Activated B cell treated with CpG ODN at 0.5 μM for 24 hours (primary cell): ENCODE measurements around the gene NHLRC2. TPM values are rescaled to one million over a fixed set of nuclear protein-coding genes. Genes with fewer than 3 reads are reported as not detected.

Experiments used
- ATAC-seq: fragments of 200-7000 bp; cut with Tn5 transposase; one replicate; pipeline ENCODE4 v1.10.0; 2021; ENCODE audit warnings: low read depth, mild to moderate bottlenecking, moderate library complexity
- CTCF ChIA-PET: fragments of 350-600 bp; sonication (Branson Sonifier 250); formaldehyde crosslinking; loops from one replicate; lab custom pipeline; 2021; ENCODE audit warnings: antibody characterized with exemption; lab: Charles Lee
- POLR2A ChIA-PET: fragments of 350-600 bp; sonication (Branson Sonifier 250); formaldehyde crosslinking; loops from one replicate; lab custom pipeline; 2021; ENCODE audit warnings: antibody characterized with exemption; lab: Charles Lee
- DNase-seq: peaks from one replicate; pipeline ENCODE4 v3.0.0; 2022
- H3K27ac Mint-ChIP-seq: one replicate; pipeline ENCODE4 v1.8.0; 2020; ENCODE audit warnings: mixed read lengths
- H3K27me3 Mint-ChIP-seq: one replicate; pipeline ENCODE4 v1.8.0; 2021; ENCODE audit warnings: mixed read lengths
- H3K36me3 Mint-ChIP-seq: one replicate; pipeline ENCODE4 v1.8.0; 2021; ENCODE audit warnings: low read depth, mixed read lengths
- H3K4me1 Mint-ChIP-seq: one replicate; pipeline ENCODE4 v1.8.0; 2021; ENCODE audit warnings: mixed read lengths
- H3K4me3 Mint-ChIP-seq: one replicate; pipeline ENCODE4 v1.8.0; 2020; ENCODE audit warnings: mild to moderate bottlenecking, mixed read lengths
- H3K9me3 Mint-ChIP-seq: one replicate; pipeline ENCODE4 v1.8.0; 2020; ENCODE audit warnings: mixed read lengths
- CTCF ChIP-seq: fragments of 200-600 bp; IDR thresholded peaks from one replicate; pipeline ENCODE4 v1.8.0; 2022; ENCODE audit warnings: antibody characterized with exemption, mild to moderate bottlenecking
- intact Hi-C: fragments of 100-400 bp; cut with micrococcal nuclease; formaldehyde crosslinking; loops from one replicate; pipeline ENCODE4 v1.15.1; 2024
- total RNA-seq: library from RNA; stranded (reverse); gene quantifications from 2 replicates; pipeline ENCODE4 v1.2.3, GENCODE V29; 2022

Gene NHLRC2
- total RNA-seq, 1 donor from 2014 or later = 43.9 TPM

- intact Hi-C loops = loop anchor here (5.0 kb wide), 1 partner anchor 182 kb away; no protein-coding TSS in a partner anchor
These were observed 65.7 kb downstream of the NHLRC2 start for GRCh38 chr10:113920114-113920513.

GRCh38 chr10:113920875-113921274 is 66.4 kb downstream of the NHLRC2 start:
- no peak overlapping the region for H3K4me3 Mint-ChIP-seq
- peaks cover 11% of the 10 kb centered on the region for H3K9me3 Mint-ChIP-seq
- H3K36me3 Mint-ChIP-seq = peaks cover 5% of the 10 kb centered on the region
- peaks cover 5% of the 10 kb centered on the region for H3K27me3 Mint-ChIP-seq
- ChIA-PET CTCF (no interaction called here), POLR2A (no interaction called here)
- H3K27ac Mint-ChIP-seq = no peak overlapping the region
- no peak for ATAC-seq
- no peak for TF ChIP-seq CTCF
- intact Hi-C loops = loop anchor here (5.0 kb wide), 1 partner anchor 181 kb away; no protein-coding TSS in a partner anchor
- no peaks in the 10 kb centered on the region for H3K4me1 Mint-ChIP-seq
- DNase-seq = no peak

More at GRCh38 chr10:113920114-113920513, 65.7 kb downstream of the NHLRC2 start:
- TF ChIP-seq CTCF = no peak
- Mint-ChIP-seq H3K36me3 (peaks cover 5% of the 10 kb centered on the region), H3K4me1 (no peaks in the 10 kb centered on the region), H3K27me3 (peaks cover 2% of the 10 kb centered on the region), H3K9me3 (peaks cover 9% of the 10 kb centered on the region), H3K4me3 (no peak overlapping the region), H3K27ac (no peak overlapping the region)
- ATAC-seq = no peak
- ChIA-PET CTCF (no interaction called here), POLR2A (no interaction called here)
- DNase-seq = no peak

- Mint-ChIP-seq H3K4me3 (no peak overlapping the region), H3K27me3 (peaks cover 8% of the 10 kb centered on the region), H3K9me3 (peaks cover 11% of the 10 kb centered on the region), H3K36me3 (peaks cover 5% of the 10 kb centered on the region), H3K27ac (no peak overlapping the region), H3K4me1 (no peaks in the 10 kb centered on the region)
- ATAC-seq (no peak), DNase-seq (no peak)
- ChIA-PET CTCF (no interaction called here), POLR2A (no interaction called here)
- intact Hi-C loops = loop anchor here (5.0 kb wide), 1 partner anchor 181 kb away; no protein-coding TSS in a partner anchor
- no peak for TF ChIP-seq CTCF
These were observed 67.3 kb downstream of the NHLRC2 start for GRCh38 chr10:113921561-113922370.

GRCh38 chr10:113922787-113923570 is 68.5 kb downstream of the NHLRC2 start:
- POLR2A ChIA-PET = no interaction called here

More at GRCh38 chr10:113922787-113923570, 68.5 kb downstream of the NHLRC2 start:
- Mint-ChIP-seq H3K27me3 (peaks cover 13% of the 10 kb centered on the region), H3K36me3 (no peaks in the 10 kb centered on the region), H3K4me3 (no peak overlapping the region), H3K27ac (no peak overlapping the region), H3K9me3 (peaks cover 11% of the 10 kb centered on the region), H3K4me1 (no peaks in the 10 kb centered on the region)
- intact Hi-C loops = loop anchor here (5.0 kb wide), 1 partner anchor 179 kb away; no protein-coding TSS in a partner anchor
- DNase-seq = no peak
- CTCF ChIA-PET = no interaction called here
- no peak for TF ChIP-seq CTCF
- ATAC-seq = no peak
